ENCODE results near the gene GABARAP. TPM values are rescaled to one million over a fixed set of nuclear protein-coding genes. Genes with fewer than 3 reads are reported as not detected.

Gene GABARAP
- total RNA-seq (2014; rRNA removed; shearing (Covaris generic); ENCODE audit: low replicate concordance), result 218 and 301 TPM in 2 replicates

DNA sequence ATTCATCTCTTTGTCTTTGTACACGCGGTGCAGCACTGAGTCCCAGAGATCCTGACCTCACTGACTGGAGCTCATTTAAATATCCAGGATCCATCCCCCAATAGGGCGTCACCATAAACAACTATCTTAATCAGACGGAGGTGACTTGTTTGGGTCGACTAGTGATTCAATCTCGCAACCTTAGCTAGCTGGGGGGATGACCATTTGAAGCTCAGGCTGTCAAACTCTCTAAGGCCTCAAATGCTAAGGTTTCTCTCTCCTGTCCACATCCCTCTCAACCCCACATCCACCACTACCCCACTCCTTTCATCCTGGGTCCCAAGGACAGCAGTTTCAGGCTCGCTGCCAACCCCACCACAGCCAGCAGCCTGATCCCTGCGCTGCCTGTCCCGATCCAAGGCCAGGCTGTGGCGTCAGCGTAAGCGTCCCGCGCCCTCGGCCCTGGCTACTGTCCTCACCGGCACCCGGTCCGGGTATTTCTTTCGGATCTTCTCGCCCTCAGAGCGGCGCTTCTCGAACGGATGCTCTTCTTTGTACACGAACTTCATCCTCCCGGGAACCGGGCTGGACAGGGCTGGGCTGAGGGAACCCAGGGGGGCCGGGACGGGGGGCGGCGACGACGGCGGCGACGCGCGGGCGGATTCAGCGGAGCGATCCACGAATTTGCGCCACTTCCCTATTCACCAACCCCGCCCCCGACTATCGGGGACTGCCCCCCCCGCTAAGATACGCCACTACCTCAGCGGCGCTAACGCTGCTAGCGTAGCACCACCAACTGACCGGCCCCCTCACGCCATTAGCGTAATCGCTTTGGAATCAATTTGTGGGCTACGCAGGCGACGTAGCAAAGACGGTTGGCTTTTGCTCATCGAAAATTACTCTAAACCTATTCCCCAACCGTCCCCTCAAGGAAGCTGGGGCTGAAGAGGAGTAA, at the start of gene GABARAP:
TSS of gene GABARAP (minus strand) at position 667 of the 934 bp plus-strand sequence. CDS start at position 548, 119 bp downstream.
- Histone ChIP-seq H3K36me3 (ENCODE audit: insufficient read depth, low read length) (peaks cover 16% of the 10 kb centered on the region; the same call in 1 of the 2 replicates), H3K9me2 (replicated peaks; ENCODE audit: insufficient read depth, low read length) (no peaks in the 10 kb centered on the region)

DNA sequence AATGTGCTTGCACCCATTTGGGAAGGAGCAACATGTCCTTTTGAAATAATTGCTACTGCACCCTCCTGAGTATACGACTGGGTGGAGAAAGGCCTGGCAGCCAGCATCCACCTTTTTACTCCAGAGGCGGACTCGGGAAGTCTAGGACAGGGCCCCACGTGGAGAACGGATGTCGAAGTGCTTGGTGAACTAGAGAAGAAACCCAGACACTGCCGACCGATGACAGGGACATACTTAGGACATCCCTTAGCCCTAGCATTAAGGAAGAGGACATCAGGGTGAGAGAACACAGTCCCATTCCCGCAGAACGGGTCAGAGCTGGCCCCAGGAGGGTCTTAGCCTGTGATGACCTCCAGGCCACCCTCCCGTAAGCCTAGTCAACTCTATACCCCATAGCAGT, 48.4 kb upstream of the GABARAP start:
- Histone ChIP-seq H3K9me3 (ENCODE audit: low read length) (no peaks in the 10 kb centered on the region), H3K4me1 (ENCODE audit: low read length) (peaks cover 6% of the 10 kb centered on the region; the same call in 1 of the 2 replicates), H3K9ac (ENCODE audit: low read length) (no peak overlapping the region), H3K36me3 (ENCODE audit: insufficient read depth, low read length) (no peaks in the 10 kb centered on the region), H3K27me3 (ENCODE audit: low read length) (no peaks in the 10 kb centered on the region), H3K9me2 (replicated peaks; ENCODE audit: insufficient read depth, low read length) (no peaks in the 10 kb centered on the region), H3K4me2 (ENCODE audit: low read depth, low read length, poor library complexity, severe bottlenecking) (no peak overlapping the region), H3K4me3 (ENCODE audit: low read length) (no peak overlapping the region), H2AFZ (ENCODE audit: low read length) (no peak overlapping the region), H4K20me1 (ENCODE audit: insufficient read depth, low read depth, low read length) (no peaks in the 10 kb centered on the region), H3K27ac (ENCODE audit: low read length) (no peak overlapping the region), H3K79me2 (ENCODE audit: low read length) (no peaks in the 10 kb centered on the region)
- DNase-seq, result no peak

More for the DNA sequence above, at the start of gene GABARAP:
- H3K9ac ChIP-seq (ENCODE audit: low read length), result peak within 1 kb of the TSS; percentile 98
- peak within 1 kb of the TSS; percentile 76 for H3K4me2 ChIP-seq (ENCODE audit: low read depth, low read length, poor library complexity, severe bottlenecking)
- H3K9me3 ChIP-seq (ENCODE audit: low read length), result no peaks in the 10 kb centered on the region
- peaks cover 5% of the 10 kb centered on the region; the same call in 1 of the 2 replicates for H4K20me1 ChIP-seq (ENCODE audit: insufficient read depth, low read depth, low read length)
- H3K79me2 ChIP-seq (ENCODE audit: low read length), result peaks cover 37% of the 10 kb centered on the region
- H2AFZ ChIP-seq (ENCODE audit: low read length), result peak within 1 kb of the TSS; percentile 73; the same call in 1 of the 2 replicates
- H3K27me3 ChIP-seq (ENCODE audit: low read length), result no peaks in the 10 kb centered on the region
- peak; percentile 97 for DNase-seq
- H3K4me3 ChIP-seq (ENCODE audit: low read length), result peak within 1 kb of the TSS; percentile 97
- peaks cover 37% of the 10 kb centered on the region for H3K4me1 ChIP-seq (ENCODE audit: low read length)
- H3K27ac ChIP-seq (ENCODE audit: low read length), result peak within 1 kb of the TSS; percentile 76

- Histone ChIP-seq H4K20me1 (ENCODE audit: insufficient read depth, low read depth, low read length) (no peaks in the 10 kb centered on the region), H3K9me2 (replicated peaks; ENCODE audit: insufficient read depth, low read length) (no peaks in the 10 kb centered on the region), H2AFZ (ENCODE audit: low read length) (no peak overlapping the region), H3K4me1 (ENCODE audit: low read length) (peaks cover 6% of the 10 kb centered on the region; the same call in 1 of the 2 replicates), H3K4me3 (ENCODE audit: low read length) (no peak overlapping the region), H3K4me2 (ENCODE audit: low read depth, low read length, poor library complexity, severe bottlenecking) (no peak overlapping the region), H3K9ac (ENCODE audit: low read length) (no peak overlapping the region), H3K79me2 (ENCODE audit: low read length) (no peaks in the 10 kb centered on the region), H3K27me3 (ENCODE audit: low read length) (no peaks in the 10 kb centered on the region), H3K36me3 (ENCODE audit: insufficient read depth, low read length) (no peaks in the 10 kb centered on the region), H3K9me3 (ENCODE audit: low read length) (no peaks in the 10 kb centered on the region), H3K27ac (ENCODE audit: low read length) (no peak overlapping the region)
- DNase-seq, result no peak
Observed at GRCh38 chr17:7290166-7290565, 47.9 kb upstream of the GABARAP start.

DNA sequence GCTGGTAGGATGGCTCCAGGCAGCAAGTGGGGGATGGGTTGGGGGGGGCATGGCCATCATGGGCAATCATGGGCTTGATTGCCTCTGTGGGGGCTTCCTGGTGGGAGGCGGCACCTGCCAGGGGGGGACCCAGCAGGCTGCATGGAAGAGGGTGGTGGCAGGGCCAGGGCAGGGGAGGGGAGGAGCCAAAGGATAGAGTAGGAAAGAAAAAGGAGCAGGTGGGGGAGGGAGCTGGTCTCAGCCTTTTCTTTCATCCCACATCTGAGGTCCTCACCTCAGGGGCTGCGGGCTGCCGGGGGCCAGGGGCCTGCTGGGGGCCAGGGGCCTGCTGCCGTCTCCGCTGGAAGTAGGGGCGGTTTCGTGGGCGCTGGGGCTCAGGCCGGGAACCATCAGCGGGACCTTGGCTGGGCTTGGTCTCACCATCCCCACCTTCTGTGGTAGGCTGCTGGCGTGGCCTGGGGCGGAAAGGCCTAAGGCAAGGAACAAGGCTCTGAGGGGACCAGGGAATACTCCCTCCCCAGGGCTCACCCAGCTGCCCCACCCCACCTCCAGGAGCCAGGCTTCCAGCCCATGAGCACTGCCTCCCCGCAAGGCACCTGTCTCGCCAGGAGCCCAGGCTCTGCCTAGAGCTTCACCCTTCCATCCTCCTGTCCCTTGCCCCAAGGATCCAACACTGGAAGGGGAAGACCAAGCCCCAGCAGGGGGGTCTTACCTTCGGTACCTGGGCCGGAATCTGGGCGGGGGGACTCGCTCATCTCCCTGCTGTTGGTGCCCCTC, 47.2 kb upstream of the GABARAP start:
- H3K79me2 ChIP-seq (ENCODE audit: low read length), result no peaks in the 10 kb centered on the region
- H3K36me3 ChIP-seq (ENCODE audit: insufficient read depth, low read length), result no peaks in the 10 kb centered on the region
- H3K4me1 ChIP-seq (ENCODE audit: low read length), result peaks cover 6% of the 10 kb centered on the region; the same call in 1 of the 2 replicates
- H2AFZ ChIP-seq (ENCODE audit: low read length), result no peak overlapping the region
- H3K27ac ChIP-seq (ENCODE audit: low read length), result no peak overlapping the region
- H3K9me2 ChIP-seq (replicated peaks; ENCODE audit: insufficient read depth, low read length), result no peaks in the 10 kb centered on the region
- H3K27me3 ChIP-seq (ENCODE audit: low read length), result no peaks in the 10 kb centered on the region
- no peak overlapping the region for H3K4me2 ChIP-seq (ENCODE audit: low read depth, low read length, poor library complexity, severe bottlenecking)
- no peak overlapping the region for H3K9ac ChIP-seq (ENCODE audit: low read length)
- H3K9me3 ChIP-seq (ENCODE audit: low read length), result no peaks in the 10 kb centered on the region
- no peaks in the 10 kb centered on the region for H4K20me1 ChIP-seq (ENCODE audit: insufficient read depth, low read depth, low read length)
- H3K4me3 ChIP-seq (ENCODE audit: low read length), result no peak overlapping the region
- no peak for DNase-seq

- Histone ChIP-seq H2AFZ (ENCODE audit: low read length) (no peak overlapping the region), H3K27ac (ENCODE audit: low read length) (no peak overlapping the region), H3K9me2 (replicated peaks; ENCODE audit: insufficient read depth, low read length) (no peaks in the 10 kb centered on the region), H3K36me3 (ENCODE audit: insufficient read depth, low read length) (no peaks in the 10 kb centered on the region), H3K79me2 (ENCODE audit: low read length) (no peaks in the 10 kb centered on the region), H3K9me3 (ENCODE audit: low read length) (no peaks in the 10 kb centered on the region), H3K9ac (ENCODE audit: low read length) (no peak overlapping the region), H4K20me1 (ENCODE audit: insufficient read depth, low read depth, low read length) (no peaks in the 10 kb centered on the region), H3K27me3 (ENCODE audit: low read length) (no peaks in the 10 kb centered on the region), H3K4me1 (ENCODE audit: low read length) (peaks cover 24% of the 10 kb centered on the region), H3K4me3 (ENCODE audit: low read length) (no peak overlapping the region), H3K4me2 (ENCODE audit: low read depth, low read length, poor library complexity, severe bottlenecking) (no peak overlapping the region)
- no peak for DNase-seq
Observed at GRCh38 chr17:7285679-7286078, 43.4 kb upstream of the GABARAP start.

DNA sequence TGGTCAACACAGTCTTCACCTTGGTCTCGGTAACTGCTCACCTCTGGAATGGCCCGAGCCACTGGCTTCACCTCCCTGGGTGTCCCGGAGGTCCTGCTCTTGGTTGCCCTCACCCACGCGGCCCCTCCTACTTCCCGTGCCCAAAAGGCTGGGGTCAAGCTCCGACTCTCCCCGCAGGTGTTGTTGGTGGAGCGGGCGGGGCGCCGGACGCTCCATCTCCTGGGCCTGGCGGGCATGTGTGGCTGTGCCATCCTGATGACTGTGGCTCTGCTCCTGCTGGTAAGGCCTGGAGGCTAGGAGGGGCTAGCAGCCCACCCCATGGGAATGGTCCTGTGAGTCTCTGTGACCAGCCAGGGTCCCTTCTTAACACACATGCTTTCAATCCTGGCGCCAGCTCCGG, 42.7 kb upstream of the GABARAP start:
- Histone ChIP-seq H4K20me1 (ENCODE audit: insufficient read depth, low read depth, low read length) (no peaks in the 10 kb centered on the region), H3K9me2 (replicated peaks; ENCODE audit: insufficient read depth, low read length) (no peaks in the 10 kb centered on the region), H3K27me3 (ENCODE audit: low read length) (no peaks in the 10 kb centered on the region), H3K4me1 (ENCODE audit: low read length) (peaks cover 28% of the 10 kb centered on the region), H2AFZ (ENCODE audit: low read length) (no peak overlapping the region), H3K4me3 (ENCODE audit: low read length) (no peak overlapping the region), H3K36me3 (ENCODE audit: insufficient read depth, low read length) (no peaks in the 10 kb centered on the region), H3K27ac (ENCODE audit: low read length) (no peak overlapping the region), H3K9me3 (ENCODE audit: low read length) (no peaks in the 10 kb centered on the region), H3K9ac (ENCODE audit: low read length) (no peak overlapping the region), H3K4me2 (ENCODE audit: low read depth, low read length, poor library complexity, severe bottlenecking) (no peak overlapping the region), H3K79me2 (ENCODE audit: low read length) (no peaks in the 10 kb centered on the region)
- no peak for DNase-seq

DNA sequence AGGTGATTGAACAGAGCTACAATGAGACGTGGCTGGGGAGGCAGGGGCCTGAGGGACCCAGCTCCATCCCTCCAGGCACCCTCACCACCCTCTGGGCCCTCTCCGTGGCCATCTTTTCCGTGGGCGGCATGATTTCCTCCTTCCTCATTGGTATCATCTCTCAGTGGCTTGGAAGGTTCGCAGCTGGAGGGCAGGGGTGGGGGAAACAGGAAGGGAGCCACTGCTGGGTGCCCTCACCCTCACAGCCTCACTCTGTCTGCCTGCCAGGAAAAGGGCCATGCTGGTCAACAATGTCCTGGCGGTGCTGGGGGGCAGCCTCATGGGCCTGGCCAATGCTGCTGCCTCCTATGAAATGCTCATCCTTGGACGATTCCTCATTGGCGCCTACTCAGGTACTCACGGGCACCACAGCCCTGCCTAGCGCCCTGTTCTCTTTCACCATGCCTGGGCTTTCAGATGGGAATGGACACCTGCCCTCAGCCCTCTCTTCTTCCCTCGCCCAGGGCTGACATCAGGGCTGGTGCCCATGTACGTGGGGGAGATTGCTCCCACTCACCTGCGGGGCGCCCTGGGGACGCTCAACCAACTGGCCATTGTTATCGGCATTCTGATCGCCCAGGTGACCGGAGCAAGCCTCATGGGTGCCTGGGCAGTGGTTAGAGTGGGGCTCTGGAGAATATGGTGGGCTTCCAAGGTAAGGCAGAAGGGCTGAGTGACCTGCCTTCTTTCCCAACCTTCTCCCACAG, 41.4 kb upstream of the GABARAP start:
- Histone ChIP-seq H4K20me1 (ENCODE audit: insufficient read depth, low read depth, low read length) (no peaks in the 10 kb centered on the region), H3K79me2 (ENCODE audit: low read length) (no peaks in the 10 kb centered on the region), H3K9me2 (replicated peaks; ENCODE audit: insufficient read depth, low read length) (no peaks in the 10 kb centered on the region), H2AFZ (ENCODE audit: low read length) (no peak overlapping the region), H3K27ac (ENCODE audit: low read length) (no peak overlapping the region), H3K4me2 (ENCODE audit: low read depth, low read length, poor library complexity, severe bottlenecking) (no peak overlapping the region), H3K9me3 (ENCODE audit: low read length) (no peaks in the 10 kb centered on the region), H3K4me1 (ENCODE audit: low read length) (peaks cover 28% of the 10 kb centered on the region), H3K9ac (ENCODE audit: low read length) (no peak overlapping the region), H3K27me3 (ENCODE audit: low read length) (no peaks in the 10 kb centered on the region), H3K4me3 (ENCODE audit: low read length) (no peak overlapping the region), H3K36me3 (ENCODE audit: insufficient read depth, low read length) (no peaks in the 10 kb centered on the region)
- DNase-seq, result no peak
